CD4-positive, alpha-beta T cell treated with Interleukin-17A for 1 hour (primary cell): ENCODE data around the gene FANCE.
A peak's percentile ranks its signal among the peaks of the same experiment; 100 is the strongest.

Experiments used
- DNase-seq: peaks from one replicate; pipeline ENCODE4 v3.0.0-alpha.2; 2020

The FANCE gene

DNA sequence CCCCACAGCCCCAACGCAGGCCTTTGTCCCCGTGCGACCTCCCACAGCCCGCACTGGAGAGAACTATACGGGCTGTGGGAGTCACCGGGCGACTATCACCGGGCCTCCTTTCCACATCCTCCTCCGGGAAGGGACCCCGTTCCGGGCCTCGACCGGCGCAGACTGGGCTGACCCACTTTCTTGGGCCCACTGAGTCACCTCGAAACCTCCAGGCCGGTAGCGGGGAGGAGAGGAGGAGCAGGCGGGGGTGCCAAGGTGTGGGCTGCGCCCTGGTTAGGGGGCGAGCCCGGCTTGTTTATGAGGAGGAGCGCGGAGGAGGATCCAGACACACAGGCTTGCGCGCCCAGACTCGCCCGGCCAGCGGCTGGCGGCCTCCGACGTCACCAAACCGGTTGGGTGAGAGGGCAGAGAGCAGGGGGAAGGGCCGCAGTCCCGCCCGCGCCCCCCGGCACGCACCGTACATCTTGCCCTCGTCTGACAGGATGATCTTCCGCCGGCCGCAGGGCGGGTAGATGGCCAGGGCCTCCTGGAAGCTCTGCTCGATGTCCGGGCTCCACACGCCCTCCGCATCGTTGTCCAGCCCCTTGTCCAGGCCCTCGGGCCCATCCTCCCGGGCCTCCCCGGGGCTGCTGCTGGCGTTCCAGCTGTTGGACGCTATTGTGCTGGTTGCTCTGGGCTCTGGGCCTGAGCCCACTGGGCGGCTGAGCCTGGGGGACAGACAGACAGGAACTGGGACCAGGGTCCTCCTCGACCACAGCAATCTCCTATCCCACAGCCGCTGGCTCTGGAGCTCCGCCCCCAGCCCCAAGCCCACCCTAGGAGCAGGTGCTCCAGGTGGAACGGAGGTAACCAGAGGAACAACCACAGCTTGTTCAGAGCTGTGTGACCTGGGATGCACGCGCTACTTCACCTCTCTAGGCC is 34.1 kb downstream of the FANCE start:
- DNase-seq, result no peak

DNA sequence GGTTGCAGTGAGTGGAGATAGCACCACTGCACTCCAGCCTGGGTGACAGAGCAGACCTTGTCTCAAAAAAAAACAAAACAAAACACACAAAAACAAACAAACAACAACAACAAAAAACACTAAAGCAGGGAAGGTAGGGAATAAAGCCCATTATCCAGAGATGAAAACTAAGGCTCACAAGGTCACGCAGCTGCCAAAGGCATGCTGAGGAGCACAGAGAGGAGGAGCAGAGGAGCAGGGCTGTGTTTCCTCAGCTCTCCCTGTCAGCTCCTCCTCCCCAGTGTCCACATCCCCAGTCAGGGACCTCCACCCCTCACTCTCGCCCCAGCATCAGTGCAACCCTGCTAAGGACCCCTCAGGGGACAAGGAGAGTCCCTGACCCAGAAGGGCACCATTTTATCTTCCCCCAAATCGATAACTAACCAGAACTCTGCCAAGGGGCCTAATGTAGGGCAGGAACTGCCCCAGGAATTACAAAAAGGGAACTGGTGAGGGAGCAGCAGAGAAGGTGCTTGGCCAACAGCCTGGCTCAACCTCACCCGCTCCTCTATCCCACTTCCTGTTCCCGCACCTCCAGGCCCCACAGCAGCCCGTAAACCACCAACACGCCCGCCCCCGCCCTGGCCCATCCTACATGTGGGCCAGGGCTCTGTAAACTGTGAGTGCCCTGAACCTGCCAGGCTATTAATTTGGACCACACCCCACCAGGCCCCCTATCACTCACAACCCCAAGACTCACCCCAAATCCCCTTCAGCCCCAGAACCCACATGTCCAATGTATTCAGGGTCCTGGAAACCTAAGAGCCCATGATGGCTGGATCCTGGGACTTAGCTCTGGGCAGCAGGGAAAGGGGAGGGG is 35.7 kb downstream of the FANCE start:
- no peak for DNase-seq

DNA sequence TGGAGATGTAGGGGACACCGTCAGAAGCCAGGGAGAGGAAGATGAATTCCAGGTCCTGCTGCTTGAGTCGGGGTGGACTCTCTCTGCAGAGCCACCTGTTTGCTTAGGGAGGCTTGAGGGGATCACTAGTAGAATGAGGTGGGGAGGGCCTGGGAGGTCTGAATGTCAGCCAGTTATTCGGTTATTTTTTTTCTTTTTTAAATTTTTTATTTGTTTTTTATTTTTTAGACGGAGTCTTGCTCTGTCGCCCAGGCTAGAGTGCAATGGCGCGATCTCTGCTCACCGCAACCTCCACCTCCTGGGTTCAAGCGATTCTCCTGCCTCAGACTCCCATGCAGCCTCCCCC is 36.4 kb downstream of the FANCE start:
- no peak for DNase-seq

DNA sequence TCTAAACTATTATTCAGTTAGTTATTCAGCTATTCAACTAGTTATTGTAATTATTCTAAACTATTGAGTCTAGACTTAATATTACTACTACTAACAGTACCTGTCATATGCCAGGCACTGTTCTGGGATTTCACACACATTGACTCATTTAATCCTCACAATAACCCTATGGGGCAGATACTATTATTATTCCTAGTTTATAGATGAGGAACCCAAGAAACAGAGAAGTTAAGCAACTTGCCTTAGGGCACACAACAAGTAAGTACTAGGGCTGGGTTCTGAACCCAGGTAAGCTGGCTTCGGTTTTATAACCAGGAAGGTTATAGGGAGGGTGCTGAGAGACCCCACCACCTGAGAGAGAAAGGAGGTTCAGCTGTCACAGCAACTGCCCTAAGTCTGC is 36.9 kb downstream of the FANCE start:
- no peak for DNase-seq

DNA sequence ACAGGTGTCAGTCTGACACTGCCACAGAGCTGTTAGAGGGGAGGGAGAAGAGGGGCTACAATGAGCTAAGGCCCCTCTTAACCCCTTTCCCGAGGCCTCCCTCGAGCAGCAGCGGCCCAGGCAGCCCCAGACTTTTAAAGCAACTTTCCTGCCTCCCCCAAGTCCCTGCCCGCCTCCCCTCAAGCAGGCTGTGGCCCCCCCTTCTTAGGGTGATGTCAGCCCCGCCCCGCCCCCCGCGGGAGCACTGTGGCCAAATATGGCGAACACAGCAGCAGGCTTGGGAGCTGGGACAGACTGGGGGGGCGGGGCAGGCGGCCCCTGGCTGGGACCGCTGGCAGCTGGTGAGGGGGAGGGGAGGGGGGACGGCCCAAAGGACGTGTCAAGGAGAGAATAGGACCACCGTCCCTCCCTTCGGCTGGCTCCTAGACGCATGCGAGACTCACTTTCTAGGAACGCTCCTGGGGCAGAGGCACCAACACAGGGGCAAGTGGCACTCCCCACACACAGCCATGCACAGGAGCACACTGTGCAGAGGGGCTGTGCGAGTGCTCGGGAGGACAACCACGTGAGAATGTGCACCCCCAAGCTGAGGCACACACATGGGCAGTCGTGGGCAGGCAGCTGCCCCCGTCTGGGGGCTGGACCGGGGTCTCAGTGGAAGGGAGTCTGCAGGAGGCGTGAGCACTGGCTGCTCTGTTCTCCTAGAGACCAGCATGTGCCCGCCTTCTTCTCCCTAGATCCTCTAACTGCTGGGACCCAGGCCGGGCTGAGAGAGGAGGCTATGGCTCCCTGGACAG is 38.1 kb downstream of the FANCE start:
- DNase-seq, result no peak

DNA sequence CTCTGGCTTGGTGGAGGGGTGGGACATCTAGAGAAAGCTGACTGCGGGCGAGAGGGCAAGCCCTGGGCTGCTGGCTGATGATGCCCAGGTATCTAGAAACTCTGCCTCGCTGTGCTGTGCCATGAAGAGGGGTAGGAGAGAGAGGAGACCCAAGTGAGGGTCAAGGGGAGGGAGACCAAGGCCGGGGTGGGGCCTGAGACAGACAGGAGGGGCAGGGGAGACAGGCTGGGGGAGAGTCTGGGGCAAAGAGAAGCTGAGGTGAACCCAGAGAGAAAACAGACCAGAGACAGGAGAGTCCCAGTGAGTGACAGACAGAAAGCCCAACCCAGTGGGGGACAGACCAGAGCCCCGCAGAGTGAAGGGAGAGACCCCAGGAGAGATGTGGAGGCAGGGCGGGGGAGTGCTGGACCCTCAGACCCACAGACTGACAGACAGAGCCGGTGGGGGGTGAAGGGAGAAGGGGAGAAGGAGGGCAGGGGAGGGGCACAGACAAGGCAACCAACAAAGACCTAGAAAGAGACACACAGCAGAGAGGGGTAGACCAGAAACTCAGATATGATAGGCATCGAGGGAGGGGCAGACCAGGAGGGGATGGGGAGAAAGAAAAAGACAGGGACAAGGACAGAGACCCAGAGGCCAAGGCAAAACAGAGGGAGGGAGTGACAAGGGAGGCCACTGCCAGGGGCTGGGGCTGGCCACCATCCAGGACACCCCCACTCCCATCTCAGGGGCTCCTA is 38.9 kb downstream of the FANCE start:
- DNase-seq, result no peak

DNA sequence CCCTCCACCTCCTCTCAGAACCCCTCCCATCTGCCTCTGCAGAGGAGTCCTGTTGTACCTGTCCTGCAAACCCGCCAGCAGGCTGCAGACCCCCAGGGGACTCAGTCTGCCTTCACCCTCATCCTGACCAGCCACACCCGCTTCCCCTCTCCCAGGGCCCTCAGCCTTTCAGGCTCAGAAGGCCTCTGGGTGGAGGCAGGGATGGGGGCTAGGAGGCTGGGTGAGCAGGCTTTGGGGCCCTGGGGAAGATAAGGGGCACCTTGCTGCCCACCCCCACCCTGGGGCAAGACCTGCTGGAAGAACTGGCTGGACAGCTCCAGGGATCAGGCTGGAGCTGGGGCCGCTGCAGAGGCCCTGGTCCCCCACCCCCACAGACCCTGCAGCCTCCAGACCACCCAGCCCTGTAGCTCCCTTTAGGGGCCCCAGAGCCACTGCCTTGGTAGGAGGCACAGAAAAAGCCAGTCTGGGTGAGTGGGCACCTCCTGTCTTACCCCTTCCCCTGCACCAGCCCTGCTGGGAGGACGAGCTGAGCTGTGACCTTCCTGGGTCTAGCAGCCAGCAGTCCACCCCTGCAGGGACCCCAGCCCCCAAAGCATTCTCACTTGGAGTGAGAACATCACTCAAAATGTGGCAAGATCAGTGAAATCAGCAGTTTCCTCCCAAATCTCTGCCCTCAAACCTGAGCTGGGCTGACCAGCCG is 39.6 kb downstream of the FANCE start:
- DNase-seq, result no peak

DNA sequence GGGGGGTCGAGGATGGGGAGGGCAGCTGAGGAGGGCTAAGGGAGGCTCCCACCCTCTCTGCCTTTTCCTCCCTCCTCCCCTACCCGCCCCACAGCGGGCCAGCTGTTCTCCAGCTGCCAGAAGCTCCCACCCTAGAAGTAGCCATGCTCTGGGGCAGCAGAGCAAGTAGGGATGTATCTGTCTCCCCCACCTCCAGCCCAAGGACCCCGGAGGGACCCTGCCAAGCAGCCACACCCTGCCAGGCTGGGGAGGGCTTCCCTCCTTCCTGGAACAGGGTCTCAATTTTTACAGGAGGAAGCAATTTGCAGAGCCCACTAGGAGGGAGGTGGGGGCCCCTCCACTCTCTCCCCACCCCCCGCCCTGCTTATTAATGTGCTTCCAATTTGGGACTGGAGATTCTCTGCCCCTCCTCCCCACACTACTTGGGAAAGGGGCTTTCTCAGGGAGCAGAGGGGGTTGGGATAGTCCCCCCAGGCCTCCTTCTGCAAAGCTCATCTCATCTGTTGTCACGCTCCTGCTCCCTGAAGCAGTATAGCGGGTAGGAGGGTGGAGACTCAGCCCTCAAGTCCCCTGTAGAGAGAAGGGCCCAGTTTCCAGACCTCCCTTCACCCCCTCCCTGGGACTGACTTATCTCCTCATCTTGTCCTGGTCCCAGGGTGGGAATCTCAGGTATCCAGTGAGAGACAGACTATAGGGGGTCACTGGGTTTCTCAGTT is 40.3 kb downstream of the FANCE start:
- no peak for DNase-seq

DNA sequence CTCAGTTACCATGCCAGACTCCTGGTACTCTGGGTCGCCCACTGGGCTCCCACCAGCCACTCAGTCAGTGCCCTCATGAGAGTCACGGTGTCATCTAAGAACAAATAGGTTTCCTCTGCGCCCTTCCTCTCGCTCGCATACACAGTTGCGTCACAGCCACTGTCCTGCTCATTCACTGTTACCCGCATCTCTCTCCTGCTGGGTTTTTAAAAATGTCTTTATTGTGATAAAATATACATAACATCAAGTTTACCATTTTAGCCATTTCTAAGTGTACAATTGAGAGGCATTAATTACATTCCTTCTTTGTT is 40.8 kb downstream of the FANCE start:
- DNase-seq, result no peak

DNA sequence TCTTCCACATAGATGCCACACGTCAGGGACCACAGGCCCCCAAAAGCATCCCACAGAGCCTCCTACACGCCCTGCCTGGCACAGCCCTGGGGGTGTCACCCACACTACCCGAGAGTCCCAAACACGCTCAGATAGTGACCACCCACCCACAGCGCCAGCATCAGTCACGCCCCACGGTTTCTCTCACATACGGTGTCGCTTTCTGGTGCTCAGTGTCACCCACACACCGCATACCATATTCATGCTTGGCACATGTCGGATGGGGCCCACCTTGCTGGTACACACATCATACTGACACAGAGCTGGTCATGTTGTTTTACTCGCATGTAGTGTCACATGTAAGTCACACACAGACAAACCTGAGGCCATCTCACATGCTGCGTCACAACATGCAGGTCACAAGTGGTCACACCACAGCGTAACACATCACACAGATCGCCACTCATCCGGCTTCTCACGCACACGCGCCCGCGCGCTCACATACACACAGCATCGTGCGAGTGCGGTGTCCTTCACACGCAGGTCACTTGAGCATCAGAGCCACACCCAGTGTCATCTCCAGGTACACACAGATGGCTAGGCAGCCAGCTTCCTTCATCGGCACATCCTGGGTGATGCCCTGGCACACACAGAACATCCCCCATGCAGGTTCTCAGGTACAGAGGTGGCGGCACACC is 41.3 kb downstream of the FANCE start:
- no peak for DNase-seq

DNA sequence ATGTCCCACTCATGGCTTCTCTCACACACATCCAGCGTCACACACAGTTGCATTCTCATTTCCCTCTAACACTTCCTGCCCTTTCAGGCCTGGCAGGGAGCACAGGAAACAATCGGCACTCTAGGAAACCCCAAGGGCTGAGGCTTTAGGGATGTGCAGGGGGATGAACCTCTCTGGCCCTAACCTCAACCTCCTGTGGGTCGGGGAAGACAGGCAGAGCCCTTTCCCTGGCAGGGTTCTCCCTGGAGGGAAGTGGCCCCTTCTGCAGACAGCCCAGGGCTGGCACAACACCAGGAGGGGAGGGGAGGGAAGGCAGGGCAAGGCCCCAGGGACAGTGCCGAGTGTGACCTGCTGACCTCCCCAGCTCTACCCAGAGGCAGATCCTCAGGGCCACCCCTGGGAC is 42.0 kb downstream of the FANCE start:
- DNase-seq, result no peak

DNA sequence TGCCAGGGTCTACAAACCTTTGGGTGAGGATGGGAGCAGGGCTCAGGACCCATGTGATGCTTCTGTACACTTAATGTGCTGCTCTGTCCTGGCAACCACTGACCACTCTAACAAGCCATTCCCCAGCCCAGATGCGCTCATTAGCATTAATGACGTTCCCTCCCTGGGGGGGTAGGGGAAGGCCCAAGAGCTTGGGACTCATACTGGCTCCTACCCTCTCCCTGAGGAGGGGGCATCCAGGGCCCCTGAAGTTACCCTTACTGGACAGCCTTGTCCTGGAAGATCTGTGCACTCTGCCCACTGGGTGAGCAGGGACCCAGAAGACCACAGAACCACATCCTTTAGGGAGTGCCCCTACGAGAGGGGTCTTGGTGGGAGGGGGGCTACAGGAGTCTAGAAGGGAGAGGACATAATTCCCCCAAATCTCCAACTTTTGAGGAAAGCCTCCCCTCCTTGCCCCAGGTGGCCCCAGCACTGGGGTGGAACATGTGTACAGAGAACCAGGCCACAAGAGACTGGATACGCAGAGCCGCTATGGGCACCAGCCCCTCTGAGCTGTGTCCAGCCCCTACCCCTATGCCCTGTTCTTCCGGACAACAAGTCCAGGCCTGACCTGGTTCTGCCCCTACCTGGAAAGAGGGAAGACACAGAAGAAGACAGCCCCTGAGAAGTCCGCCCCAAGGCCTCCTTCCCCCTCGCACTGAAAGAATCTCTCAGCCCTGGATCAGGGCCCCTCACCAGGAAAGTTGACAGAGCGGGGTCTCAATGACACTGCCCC is 43.3 kb downstream of the FANCE start:
- no peak for DNase-seq

DNA sequence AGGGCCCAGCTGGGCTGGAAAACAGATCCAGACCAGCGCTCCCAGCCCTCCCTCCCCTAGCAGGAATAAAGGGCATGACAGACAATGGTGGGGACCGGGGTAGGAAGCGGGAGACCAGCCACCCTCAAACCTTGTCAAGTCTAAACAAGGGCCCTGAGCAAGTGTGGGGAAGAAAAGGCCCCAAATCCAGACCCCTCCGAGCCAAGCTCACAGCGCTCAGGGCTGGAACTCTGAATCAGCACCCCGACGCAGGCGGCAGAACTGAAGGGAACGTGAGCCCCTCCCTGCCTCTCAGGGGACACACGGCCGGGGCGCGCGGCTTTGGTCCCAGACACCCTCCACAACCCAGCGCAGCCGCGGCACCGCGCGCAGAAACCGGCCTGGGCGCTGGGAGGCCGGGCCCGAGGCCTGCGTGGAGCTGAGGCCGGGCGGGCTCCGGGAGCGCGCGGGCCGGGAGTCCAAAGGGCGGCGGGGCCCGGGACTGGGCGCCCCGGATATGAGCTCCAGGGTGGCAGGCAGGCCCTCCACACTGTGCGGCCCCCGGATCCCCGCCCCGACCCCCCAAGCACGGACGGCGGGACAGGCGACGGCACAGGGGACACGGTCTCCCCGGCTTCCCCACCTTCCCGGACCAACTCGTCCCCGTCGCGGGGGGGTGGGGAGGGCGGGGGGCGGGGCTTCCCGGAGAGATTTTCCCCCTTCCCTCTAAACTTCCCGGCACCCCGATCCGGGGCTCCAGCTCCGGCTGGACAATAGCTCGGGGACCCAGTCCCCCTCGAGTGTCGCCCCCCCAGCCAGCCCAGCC is 44.1 kb downstream of the FANCE start:
- no peak for DNase-seq

DNA sequence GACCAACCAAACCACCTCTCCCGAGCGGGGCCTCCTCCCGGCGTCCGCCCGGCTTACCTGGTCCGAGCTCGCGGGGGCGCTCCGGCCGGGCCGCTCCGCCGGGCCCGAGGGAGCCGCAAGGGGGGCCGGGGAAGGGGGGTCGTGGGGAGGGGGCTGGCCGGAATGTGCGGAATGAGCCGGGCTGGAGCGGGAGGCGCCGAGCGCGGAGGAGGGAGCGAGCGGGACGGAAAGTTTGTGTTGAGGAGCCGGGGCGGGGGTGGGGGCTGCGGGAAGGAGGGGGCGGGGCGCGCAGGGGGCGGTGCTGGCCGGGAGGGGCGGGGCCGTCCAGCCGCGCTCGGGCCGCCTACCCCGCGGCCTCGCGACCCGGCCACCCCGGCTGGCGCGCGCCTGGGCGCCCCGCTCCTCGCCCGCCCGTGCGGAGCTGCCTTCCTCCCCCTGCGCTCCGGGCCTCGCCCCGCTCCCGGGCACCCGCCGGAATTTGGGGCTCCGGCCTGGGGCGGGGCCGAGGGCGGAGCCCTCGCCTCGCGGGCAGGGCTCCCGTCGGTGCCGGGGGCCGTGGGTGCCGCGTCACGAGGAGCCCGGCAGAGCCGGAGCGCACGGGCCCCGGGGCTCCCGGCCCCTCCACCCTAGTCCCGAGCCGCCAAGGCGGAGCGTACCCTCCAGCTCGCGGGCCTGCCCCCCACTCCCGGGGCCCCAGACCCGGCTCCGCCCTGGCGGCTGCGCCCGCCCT is 44.9 kb downstream of the FANCE start, which contains the start of gene TEAD3:
Gene TEAD3, minus strand, starts transcription at position 239 of the 730 bp plus-strand sequence.
- peak; percentile 56 for DNase-seq

DNA sequence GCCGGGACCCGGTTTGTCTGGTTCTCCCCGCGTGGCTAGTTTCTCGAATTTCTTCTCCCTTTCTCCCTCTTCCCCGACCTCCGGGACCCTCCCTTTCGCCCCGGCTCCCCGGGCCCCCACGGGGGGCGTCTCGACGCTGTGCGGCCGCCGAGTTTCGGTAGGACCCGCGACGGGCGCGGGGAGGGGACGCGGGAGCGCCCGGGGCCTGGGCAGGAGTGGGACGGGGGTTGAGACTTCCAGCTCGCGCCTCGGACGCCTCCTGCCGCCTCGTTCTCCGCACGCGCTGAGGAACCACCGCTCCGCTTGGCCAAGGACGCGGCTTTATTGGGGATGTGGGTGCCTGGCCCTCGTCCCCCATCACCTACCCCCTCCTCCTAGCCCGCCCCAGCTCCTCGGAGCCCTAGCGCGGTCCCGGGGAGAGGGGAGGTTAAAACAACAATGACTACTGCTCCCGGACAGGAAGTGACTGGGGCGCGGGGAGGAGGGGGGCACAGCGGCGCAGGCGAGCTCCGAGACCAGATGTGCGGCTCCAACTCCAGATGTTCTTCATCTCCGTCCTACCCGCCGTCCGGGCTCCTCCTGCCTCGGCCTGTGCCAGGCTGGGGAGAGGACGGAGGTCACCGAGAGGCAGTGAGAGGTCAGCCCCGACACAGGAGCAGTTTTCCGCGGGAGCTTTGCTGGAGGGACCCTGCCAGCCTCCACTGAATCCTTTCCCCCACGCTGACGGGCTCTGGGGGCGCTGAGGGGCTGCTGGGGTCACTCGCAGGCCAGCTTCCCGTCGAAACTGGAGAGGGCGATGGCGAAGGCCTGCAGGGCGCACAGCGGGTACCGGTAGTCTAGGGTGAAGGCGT is 45.7 kb downstream of the FANCE start:
- peak; percentile 43 for DNase-seq

DNA sequence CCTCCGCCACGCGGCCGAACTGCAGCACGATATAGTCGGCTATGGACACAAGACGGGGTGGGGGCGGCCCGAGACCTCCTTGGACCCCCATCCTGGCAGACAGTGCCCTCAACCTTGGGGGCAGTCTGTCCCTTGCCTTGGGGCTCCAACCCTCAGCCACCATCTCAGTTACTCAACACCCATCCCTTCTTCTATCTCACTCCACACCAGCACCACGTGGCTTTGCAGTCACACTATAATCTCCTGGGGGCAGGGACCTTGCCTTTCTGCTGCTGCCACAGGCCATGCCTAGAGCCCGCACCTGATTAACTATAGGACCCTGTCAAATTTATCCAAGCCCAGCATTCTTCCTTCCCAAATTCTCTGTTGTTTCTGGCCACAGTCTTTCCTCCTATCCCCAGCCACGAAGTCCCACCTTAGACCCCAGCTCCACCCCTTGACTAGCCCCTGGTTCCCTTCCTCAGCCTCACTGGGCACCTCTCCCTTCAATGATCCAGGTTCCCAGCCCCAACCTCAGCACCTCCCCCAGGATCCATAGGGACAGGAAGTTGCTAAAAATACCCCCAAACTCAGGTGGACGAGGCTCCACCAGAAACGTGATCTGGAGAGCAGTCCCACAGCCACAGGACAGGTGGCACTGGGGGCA is 46.4 kb downstream of the FANCE start:
- DNase-seq, result no peak

DNA sequence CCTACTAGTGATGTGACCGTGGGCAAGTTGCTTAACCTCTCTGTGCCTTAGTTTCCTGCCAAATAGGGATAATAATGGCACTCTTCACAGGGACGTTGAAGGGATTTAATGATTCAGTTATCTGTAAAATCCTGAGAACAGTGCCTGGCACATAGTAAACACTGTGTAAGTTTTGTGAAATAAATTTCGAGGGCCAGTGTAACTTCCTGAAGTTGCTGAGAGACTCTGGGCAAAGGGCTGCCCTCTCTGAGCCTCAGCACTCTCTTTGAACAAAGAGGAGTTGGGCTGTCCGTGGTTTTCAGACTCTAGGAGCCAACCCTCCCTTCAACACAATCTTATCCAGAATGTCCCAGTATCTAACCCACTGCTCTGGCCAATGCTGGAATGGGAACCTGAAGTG is 47.2 kb downstream of the FANCE start:
- DNase-seq, result no peak
